Measurements from ENCODE around the gene TOMM40L.

TOMM40L gene

DNA sequence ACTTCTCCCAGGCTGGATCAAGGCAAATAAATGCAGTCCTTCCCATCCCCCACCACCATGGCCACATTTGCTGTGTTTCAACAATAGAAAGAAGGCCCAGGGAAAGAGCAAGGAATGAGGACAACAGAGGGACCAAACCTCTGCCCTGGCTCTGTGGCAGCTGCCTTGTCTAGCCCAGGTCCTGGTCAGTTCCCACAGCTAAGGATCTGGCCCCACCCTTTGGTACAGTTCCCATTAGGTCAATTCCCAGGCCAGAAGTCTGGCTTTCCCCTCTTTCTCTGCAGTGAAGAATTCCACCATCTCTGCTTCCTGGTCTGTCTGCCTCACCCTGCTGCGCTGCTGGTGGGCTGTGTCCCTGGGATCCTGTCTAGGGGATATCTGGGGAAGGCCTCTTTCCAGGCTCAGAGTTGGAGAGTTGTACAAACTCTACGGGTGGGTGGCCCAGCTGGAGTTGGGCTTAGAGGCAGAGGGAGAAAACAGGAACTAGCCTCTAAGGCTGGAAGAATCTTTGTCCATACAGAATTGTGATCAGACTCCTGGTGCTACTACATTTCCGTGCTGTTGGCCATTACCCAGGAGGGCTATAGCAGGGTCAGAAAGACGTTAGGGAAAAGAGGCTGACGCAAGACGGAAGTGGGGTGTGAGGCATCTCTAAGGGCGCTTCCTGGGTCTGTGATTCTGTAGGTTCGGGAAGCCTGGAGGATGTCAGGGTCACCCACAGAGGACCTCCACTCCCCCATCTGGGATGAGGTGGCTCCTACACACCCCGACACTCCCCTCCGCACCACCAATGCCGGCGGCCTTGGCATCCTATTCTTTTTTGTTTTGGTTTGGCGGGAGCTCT, 24.6 kb upstream of the TOMM40L start:
- no peak for DNase-seq (ENCODE audit: insufficient read length, low spot score)
- FAIRE-seq, result no peak

DNA sequence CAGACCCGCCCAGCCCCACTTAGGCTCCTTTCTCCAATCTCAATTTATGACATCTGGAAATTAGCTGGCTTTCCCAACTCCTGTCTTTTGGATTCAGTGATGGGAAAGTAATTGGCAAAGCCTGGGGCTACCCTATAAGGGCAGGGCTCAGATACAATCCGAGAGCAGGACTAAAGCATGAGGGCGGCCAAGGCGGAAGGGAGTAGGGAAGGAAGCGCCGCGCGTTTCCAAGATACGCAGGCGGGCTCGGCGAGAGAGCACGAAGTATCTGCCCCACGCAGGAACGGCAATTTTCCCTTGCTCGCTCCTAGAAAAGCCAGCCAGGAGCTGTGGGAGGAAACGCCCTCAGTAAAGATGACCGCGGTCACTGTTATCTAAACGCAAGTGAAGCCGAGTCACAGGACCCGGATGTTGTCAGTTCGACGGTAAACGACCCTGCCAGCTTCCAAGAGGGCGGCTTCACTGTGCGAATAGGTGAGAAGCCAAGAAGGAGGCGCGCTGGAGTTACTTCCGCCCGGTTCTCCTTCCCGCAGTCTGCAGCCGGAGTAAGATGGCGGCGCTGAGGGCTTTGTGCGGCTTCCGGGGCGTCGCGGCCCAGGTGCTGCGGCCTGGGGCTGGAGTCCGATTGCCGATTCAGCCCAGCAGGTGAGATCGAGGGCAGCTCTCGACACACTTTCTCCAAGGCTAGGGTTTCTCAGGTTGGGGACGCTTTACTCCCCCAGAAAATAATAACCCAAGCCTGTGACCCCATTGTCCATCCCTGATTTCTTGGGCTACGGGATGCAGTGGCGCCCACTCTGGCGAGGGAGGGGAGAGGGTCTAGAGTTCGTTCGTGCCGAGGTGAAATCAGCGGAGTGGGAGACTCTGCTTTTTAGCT, 23.8 kb upstream of the TOMM40L start, which contains the start of gene NDUFS2:
Gene NDUFS2, plus strand, starts transcription at position 532 of the 877 bp plus-strand sequence. Its CDS starts 19 bp downstream, at position 551.
- FAIRE-seq (peak; percentile 95), DNase-seq (ENCODE audit: insufficient read length, low spot score) (peak; percentile 89)
- peak; percentile 78 for TF ChIP-seq POLR2AphosphoS5 (IDR thresholded peaks at IDR 0.05; ENCODE audit: low read depth, low read length)
- TF ChIP-seq SPI1 (IDR thresholded peaks at IDR 0.05; ENCODE audit: low read depth, low read length), result no peak
- TF ChIP-seq TAF1 (IDR thresholded peaks at IDR 0.05; ENCODE audit: low read depth, low read length), result peak; percentile 98
- peak; percentile 72 for TF ChIP-seq POU2F2 (IDR thresholded peaks at IDR 0.05; ENCODE audit: low read depth, low read length)
- TF ChIP-seq POLR2A (IDR thresholded peaks at IDR 0.05; ENCODE audit: low read depth, low read length), result peak; percentile 93
- TF ChIP-seq PAX5 (IDR thresholded peaks at IDR 0.05; ENCODE audit: insufficient read depth, low read length, severe bottlenecking), result no peak

More for the DNA sequence above, 24.6 kb upstream of the TOMM40L start:
- TF ChIP-seq SPI1 (IDR thresholded peaks at IDR 0.05; ENCODE audit: low read depth, low read length) (no peak), PAX5 (IDR thresholded peaks at IDR 0.05; ENCODE audit: insufficient read depth, low read length, severe bottlenecking) (no peak), TAF1 (IDR thresholded peaks at IDR 0.05; ENCODE audit: low read depth, low read length) (no peak), POLR2AphosphoS5 (IDR thresholded peaks at IDR 0.05; ENCODE audit: low read depth, low read length) (no peak), POLR2A (IDR thresholded peaks at IDR 0.05; ENCODE audit: low read depth, low read length) (no peak), POU2F2 (IDR thresholded peaks at IDR 0.05; ENCODE audit: low read depth, low read length) (no peak)

DNA sequence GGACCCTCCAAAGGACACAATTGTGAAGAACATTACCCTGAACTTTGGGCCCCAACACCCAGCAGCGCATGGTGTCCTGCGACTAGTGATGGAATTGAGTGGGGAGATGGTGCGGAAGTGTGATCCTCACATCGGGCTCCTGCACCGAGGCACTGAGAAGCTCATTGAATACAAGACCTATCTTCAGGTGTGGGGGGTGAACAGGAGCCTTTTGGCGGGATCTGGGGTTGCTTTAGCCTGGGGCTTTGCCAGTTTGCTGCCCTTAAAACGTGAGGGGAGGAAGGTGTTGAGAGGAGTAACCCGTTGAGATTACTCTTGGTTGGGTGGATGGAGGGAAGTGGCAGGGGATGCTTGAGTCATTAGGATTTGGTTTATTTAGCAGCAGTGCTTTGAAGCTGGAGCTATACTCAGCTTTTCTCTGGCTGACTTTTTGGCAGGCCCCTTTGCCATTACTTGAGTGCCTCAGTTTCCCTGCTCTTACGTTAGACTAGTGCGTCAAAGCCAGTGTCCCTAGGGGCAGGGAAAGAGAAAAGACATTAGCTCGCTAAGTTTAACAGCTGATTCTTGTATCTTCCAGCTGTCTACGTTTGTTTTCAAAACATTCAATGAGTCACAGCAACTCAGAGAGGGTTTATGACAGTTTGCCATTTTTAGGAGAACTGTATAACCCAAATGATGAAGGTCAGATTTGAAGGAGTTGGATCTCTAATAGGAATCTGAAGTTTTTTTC, 19.3 kb upstream of the TOMM40L start:
- no peak for FAIRE-seq
- TF ChIP-seq TAF1 (IDR thresholded peaks at IDR 0.05; ENCODE audit: low read depth, low read length), result no peak
- no peak for TF ChIP-seq POU2F2 (IDR thresholded peaks at IDR 0.05; ENCODE audit: low read depth, low read length)
- TF ChIP-seq PAX5 (IDR thresholded peaks at IDR 0.05; ENCODE audit: insufficient read depth, low read length, severe bottlenecking), result no peak
- no peak for TF ChIP-seq SPI1 (IDR thresholded peaks at IDR 0.05; ENCODE audit: low read depth, low read length)
- no peak for TF ChIP-seq POLR2AphosphoS5 (IDR thresholded peaks at IDR 0.05; ENCODE audit: low read depth, low read length)
- TF ChIP-seq POLR2A (IDR thresholded peaks at IDR 0.05; ENCODE audit: low read depth, low read length), result no peak
- no peak for DNase-seq (ENCODE audit: insufficient read length, low spot score)

DNA sequence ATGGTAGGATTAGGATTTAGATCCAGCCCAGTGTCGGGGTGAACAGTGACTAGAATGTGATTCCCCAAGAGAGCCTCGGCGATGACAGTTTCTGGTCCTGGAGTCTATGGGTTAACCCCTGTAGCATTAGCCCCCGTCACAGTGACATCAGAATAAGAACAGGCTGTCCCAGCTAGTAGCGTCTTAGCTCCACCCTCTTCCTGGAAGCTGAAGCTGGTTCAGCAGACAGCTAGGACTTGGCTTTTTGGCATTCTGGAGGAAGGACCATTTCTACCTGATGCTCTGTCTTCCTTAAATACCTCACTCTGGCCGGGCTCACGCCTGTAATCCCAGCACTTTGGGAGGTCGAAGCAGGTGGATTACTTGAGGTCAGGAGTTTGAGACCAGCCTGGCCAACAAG, 18.7 kb upstream of the TOMM40L start:
- no peak for TF ChIP-seq POLR2A (IDR thresholded peaks at IDR 0.05; ENCODE audit: low read depth, low read length)
- no peak for TF ChIP-seq POU2F2 (IDR thresholded peaks at IDR 0.05; ENCODE audit: low read depth, low read length)
- TF ChIP-seq SPI1 (IDR thresholded peaks at IDR 0.05; ENCODE audit: low read depth, low read length), result no peak
- no peak for TF ChIP-seq TAF1 (IDR thresholded peaks at IDR 0.05; ENCODE audit: low read depth, low read length)
- no peak for TF ChIP-seq POLR2AphosphoS5 (IDR thresholded peaks at IDR 0.05; ENCODE audit: low read depth, low read length)
- TF ChIP-seq PAX5 (IDR thresholded peaks at IDR 0.05; ENCODE audit: insufficient read depth, low read length, severe bottlenecking), result no peak
- no peak for DNase-seq (ENCODE audit: insufficient read length, low spot score)
- FAIRE-seq, result no peak

DNA sequence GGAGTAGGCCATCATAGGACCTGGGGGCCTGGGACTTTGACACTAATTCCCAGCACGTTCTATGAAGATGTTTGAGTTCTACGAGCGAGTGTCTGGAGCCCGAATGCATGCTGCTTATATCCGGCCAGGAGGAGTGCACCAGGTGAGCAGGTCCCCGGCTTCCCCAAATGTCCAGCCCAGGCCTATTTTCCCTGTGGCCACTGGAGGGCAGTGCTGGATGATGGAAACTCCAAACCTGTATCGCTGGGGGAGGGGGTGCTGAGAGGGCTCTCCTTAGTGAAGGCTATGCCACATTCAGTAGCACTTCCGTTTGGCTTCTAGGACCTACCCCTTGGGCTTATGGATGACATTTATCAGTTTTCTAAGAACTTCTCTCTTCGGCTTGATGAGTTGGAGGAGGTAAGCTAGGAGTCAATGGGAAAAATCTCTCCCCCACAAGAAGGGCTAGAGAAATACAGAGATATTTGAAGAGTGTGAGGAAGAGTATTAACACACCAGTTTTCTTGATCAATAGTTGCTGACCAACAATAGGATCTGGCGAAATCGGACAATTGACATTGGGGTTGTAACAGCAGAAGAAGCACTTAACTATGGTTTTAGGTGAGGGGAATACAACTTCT, 16.0 kb upstream of the TOMM40L start:
- FAIRE-seq (peak; percentile 88), DNase-seq (ENCODE audit: insufficient read length, low spot score) (peak; percentile 50)
- TF ChIP-seq POU2F2 (IDR thresholded peaks at IDR 0.05; ENCODE audit: low read depth, low read length) (peak; percentile 63; the same call in 1 of the 2 replicates), POLR2AphosphoS5 (IDR thresholded peaks at IDR 0.05; ENCODE audit: low read depth, low read length) (no peak), SPI1 (IDR thresholded peaks at IDR 0.05; ENCODE audit: low read depth, low read length) (peak; percentile 43; the same call in 1 of the 2 replicates)

DNA sequence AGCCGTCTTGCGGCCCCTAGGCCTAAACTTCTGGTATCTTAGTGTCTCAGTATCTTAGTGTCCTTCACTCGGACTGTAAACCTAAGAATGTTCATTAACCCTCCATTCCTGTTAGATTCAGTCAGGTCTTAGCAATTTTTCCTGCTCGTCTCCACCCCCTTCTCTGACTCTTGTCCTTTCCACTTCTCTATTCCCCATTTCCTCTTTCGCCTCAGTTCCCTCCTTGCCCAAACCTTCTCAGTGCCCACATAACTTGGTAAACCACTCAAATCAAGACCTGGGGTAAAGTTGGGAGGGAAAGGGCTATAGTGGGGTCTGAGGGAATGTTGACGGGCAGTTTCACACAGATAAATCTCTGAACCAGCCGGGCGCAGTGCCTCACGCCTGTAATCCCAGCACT, 11.5 kb upstream of the TOMM40L start:
- DNase-seq (ENCODE audit: insufficient read length, low spot score) (no peak), FAIRE-seq (no peak)
- TF ChIP-seq SPI1 (IDR thresholded peaks at IDR 0.05; ENCODE audit: low read depth, low read length) (no peak), POLR2A (IDR thresholded peaks at IDR 0.05; ENCODE audit: low read depth, low read length) (no peak), POU2F2 (IDR thresholded peaks at IDR 0.05; ENCODE audit: low read depth, low read length) (no peak), TAF1 (IDR thresholded peaks at IDR 0.05; ENCODE audit: low read depth, low read length) (no peak), POLR2AphosphoS5 (IDR thresholded peaks at IDR 0.05; ENCODE audit: low read depth, low read length) (no peak), PAX5 (IDR thresholded peaks at IDR 0.05; ENCODE audit: insufficient read depth, low read length, severe bottlenecking) (no peak)

DNA sequence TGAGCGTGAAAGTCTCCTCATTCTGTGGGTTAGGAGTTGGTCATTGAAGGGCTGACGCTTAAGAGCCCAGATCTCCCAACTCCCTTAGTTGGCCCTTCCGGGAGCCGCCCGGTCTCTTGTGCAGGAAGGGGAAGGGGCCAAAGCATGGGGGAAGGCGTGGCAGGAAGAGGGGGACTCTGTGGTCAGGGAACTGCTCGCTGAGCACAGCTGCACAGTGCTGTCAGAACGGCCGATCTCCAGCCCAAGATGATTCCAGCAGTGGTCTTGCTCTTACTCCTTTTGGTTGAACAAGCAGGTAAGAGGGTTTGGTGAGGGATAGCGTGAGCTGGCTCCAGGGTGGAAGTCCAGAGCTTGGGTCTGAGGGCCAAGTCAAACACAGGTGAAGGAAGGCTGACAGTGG, 10.8 kb upstream of the TOMM40L start, which contains the start of gene FCER1G:
Gene FCER1G, plus strand, starts transcription at position 220 of the 400 bp plus-strand sequence. Its CDS starts 27 bp downstream, at position 247.
- DNase-seq (ENCODE audit: insufficient read length, low spot score), result no peak
- no peak for FAIRE-seq
- TF ChIP-seq POLR2A (IDR thresholded peaks at IDR 0.05; ENCODE audit: low read depth, low read length), result no peak
- TF ChIP-seq POU2F2 (IDR thresholded peaks at IDR 0.05; ENCODE audit: low read depth, low read length), result no peak
- TF ChIP-seq POLR2AphosphoS5 (IDR thresholded peaks at IDR 0.05; ENCODE audit: low read depth, low read length), result no peak
- TF ChIP-seq PAX5 (IDR thresholded peaks at IDR 0.05; ENCODE audit: insufficient read depth, low read length, severe bottlenecking), result no peak
- TF ChIP-seq SPI1 (IDR thresholded peaks at IDR 0.05; ENCODE audit: low read depth, low read length), result no peak
- no peak for TF ChIP-seq TAF1 (IDR thresholded peaks at IDR 0.05; ENCODE audit: low read depth, low read length)
